WTC11 (cell line): ENCODE data around the gene TTLL13.

Source experiments
- AFF4 ChIP-seq: sonication (generic); formaldehyde crosslinking; IDR thresholded peaks from 2 replicates; pipeline ENCODE4 v1.8.1; 2023; ENCODE audit warnings: mild to moderate bottlenecking, missing genetic modification reagents, borderline replicate concordance
- ATF2 ChIP-seq: sonication (generic); formaldehyde crosslinking; IDR thresholded peaks from 2 replicates; pipeline ENCODE4 v1.8.1; 2022; ENCODE audit warnings: low read depth, missing genetic modification reagents, borderline replicate concordance
- ERG ChIP-seq: fragments of 250-450 bp; sonication (Bioruptor Pico); IDR thresholded peaks from 2 replicates; pipeline ENCODE4 v1.8.0; 2021; ENCODE audit warnings: mild to moderate bottlenecking
- NFYB ChIP-seq: sonication (generic); formaldehyde crosslinking; conservative IDR thresholded peaks from 2 replicates; pipeline ENCODE4 v1.8.0; 2022; ENCODE audit warnings: low read depth, missing genetic modification reagents
- NR1H2 ChIP-seq: sonication (generic); formaldehyde crosslinking; IDR thresholded peaks from 2 replicates; pipeline ENCODE4 v1.9.0; 2021; ENCODE audit warnings: mild to moderate bottlenecking, moderate library complexity, missing genetic modification reagents
- TF ChIP-seq, protein P1 (sequence below): fragments of 200-600 bp; IDR thresholded peaks from 2 replicates; pipeline ENCODE4 v1.8.0; 2022; ENCODE audit warnings: antibody characterized with exemption
- TF ChIP-seq, protein P2 (sequence below): sonication (generic); formaldehyde crosslinking; IDR thresholded peaks from 2 replicates; pipeline ENCODE4 v1.8.0; 2022; ENCODE audit warnings: missing genetic modification reagents

DNA sequence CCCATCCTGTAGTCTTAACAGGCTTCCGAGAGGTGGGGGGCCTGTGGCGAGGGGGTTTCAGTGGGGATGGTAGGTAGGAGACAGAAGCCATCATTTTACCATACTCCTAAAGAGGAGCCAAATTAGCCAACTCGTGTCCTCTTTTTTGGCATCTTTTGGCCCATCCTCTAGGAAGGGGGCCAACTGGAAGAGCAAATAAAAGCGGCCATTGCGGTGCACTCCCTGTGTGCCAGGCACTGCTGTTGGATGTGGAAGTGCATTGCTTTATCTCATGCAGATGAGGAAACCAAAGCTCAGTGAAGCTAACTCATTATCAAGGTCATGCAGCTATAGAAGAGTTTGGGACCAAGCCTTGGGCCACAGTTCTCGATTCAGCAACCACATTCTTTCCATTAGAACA lies 42.1 kb upstream of the TTLL13 start:
- TF ChIP-seq NR1H2 (CRISPR knock-in tag) (no peak), AFF4 (CRISPR knock-in tag) (no peak), ERG (no peak), NFYB (CRISPR knock-in tag) (no peak), ATF2 (CRISPR knock-in tag) (no peak)
- TF ChIP-seq, protein P1, sequence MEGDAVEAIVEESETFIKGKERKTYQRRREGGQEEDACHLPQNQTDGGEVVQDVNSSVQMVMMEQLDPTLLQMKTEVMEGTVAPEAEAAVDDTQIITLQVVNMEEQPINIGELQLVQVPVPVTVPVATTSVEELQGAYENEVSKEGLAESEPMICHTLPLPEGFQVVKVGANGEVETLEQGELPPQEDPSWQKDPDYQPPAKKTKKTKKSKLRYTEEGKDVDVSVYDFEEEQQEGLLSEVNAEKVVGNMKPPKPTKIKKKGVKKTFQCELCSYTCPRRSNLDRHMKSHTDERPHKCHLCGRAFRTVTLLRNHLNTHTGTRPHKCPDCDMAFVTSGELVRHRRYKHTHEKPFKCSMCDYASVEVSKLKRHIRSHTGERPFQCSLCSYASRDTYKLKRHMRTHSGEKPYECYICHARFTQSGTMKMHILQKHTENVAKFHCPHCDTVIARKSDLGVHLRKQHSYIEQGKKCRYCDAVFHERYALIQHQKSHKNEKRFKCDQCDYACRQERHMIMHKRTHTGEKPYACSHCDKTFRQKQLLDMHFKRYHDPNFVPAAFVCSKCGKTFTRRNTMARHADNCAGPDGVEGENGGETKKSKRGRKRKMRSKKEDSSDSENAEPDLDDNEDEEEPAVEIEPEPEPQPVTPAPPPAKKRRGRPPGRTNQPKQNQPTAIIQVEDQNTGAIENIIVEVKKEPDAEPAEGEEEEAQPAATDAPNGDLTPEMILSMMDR = no peak
- TF ChIP-seq, protein P2, sequence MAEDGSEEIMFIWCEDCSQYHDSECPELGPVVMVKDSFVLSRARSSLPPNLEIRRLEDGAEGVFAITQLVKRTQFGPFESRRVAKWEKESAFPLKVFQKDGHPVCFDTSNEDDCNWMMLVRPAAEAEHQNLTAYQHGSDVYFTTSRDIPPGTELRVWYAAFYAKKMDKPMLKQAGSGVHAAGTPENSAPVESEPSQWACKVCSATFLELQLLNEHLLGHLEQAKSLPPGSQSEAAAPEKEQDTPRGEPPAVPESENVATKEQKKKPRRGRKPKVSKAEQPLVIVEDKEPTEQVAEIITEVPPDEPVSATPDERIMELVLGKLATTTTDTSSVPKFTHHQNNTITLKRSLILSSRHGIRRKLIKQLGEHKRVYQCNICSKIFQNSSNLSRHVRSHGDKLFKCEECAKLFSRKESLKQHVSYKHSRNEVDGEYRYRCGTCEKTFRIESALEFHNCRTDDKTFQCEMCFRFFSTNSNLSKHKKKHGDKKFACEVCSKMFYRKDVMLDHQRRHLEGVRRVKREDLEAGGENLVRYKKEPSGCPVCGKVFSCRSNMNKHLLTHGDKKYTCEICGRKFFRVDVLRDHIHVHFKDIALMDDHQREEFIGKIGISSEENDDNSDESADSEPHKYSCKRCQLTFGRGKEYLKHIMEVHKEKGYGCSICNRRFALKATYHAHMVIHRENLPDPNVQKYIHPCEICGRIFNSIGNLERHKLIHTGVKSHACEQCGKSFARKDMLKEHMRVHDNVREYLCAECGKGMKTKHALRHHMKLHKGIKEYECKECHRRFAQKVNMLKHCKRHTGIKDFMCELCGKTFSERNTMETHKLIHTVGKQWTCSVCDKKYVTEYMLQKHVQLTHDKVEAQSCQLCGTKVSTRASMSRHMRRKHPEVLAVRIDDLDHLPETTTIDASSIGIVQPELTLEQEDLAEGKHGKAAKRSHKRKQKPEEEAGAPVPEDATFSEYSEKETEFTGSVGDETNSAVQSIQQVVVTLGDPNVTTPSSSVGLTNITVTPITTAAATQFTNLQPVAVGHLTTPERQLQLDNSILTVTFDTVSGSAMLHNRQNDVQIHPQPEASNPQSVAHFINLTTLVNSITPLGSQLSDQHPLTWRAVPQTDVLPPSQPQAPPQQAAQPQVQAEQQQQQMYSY (CRISPR knock-in tag) = no peak
